Hematopoietic multipotent progenitor cell (in vitro differentiated cells): ENCODE results near the gene ATP6V1E1. TPM values are rescaled to one million over a fixed set of nuclear protein-coding genes. Genes with fewer than 3 reads are reported as not detected.

Experiments used
- DNase-seq, 3 donors: peaks; one replicate each; pipeline ENCODE4 v3.0.0-alpha.2; 2011 to 2015; ENCODE audit warnings: low read depth in 2 of 3, low spot score in 2 of 3
- total RNA-seq: library from RNA; depleted of rRNA; stranded (reverse); fragments of >200 nt; gene quantifications from one replicate; pipeline ENCODE4 v1.2.3, GENCODE V29; 2012

The ATP6V1E1 gene
- total RNA-seq, 1 donor, result 31.2 TPM

GRCh38 chr22:17634696-17635095, 6.1 kb upstream of the ATP6V1E1 start:
- no peak for DNase-seq

- no peak for DNase-seq
Observed at GRCh38 chr22:17633998-17634323, 5.4 kb upstream of the ATP6V1E1 start.

GRCh38 chr22:17633217-17633997, 4.9 kb upstream of the ATP6V1E1 start:
- DNase-seq, result no peak

GRCh38 chr22:17631076-17631565, 2.6 kb upstream of the ATP6V1E1 start:
- no peak for DNase-seq

DNA sequence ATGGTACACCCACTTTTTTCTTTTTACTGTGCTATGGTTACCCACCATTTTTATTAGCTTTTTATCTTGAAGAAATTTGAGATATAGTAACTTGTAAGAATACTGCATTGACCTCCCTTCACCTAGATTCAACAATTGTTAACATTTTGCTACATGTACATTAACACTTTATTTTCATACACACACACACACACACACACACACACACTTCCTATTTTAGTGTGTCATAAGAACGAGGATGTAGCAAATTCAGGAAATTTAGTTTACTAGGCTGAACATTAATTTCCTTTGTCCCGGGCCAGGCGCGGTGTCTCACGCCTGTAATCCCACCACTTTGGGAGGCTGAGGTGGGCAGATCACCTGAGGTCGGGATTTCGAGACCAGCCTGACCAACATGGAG, 1.1 kb upstream of the ATP6V1E1 start:
- peak in 2 of 3 donors; percentile 13 to 18 for DNase-seq

DNA sequence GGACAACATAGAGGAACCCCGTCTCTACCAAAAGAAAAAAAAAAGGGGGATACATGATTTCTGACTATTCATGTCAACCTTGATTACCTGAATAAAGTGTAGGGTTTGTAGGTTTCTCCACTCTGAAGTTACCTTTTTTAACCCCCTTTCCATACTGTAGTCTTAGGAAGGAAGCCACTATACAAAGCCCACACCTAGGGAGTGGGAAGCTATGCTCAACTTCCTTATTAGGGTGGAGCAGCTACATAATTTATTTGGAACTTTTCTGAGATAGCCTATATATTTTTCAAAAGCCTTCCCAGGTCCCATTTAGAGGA, 582 bp upstream of the ATP6V1E1 start:
- DNase-seq, result no peak

DNA sequence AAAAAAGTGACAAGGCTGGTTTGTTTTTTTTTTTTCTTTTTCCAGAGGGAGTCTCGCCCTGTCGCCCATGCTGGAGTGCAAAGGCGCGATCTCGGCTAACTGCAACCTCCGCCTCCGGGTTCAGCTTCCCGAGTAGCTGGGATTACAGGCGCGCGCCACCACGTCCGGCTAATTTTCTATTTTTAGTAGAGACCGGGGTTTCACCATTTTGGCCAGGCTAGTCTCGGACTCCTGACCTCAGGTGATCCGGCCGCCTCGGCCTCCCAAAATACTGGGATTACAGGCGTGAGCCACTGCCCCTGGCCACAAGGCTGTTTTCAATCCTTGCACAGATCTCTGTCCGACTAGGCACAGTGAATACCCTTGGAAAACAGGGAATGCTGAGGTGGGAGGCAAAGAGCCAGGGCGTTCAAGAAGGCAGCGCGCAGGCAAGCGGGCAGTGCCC, 566 bp downstream of the ATP6V1E1 start:
- DNase-seq, result no peak

DNA sequence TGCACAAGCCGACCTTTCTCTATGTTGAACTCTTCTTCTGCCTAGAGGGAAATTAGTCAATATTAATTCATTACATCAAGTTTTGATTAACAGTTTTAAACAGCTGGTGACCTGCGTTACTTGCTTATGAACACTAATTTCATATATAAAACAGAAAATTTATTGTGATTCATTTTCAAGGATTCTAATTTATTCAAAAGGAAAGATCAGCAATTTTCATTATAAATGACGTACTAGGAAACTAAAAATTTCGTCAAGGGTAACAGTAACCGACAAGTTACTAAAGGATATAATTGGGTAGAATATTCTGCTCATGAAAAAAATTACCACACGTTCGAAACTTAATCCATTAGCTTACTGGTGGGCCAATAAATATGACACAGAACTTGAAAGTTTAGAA, 15.3 kb downstream of the ATP6V1E1 start:
- no peak for DNase-seq

GRCh38 chr22:17612057-17612456, 16.5 kb downstream of the ATP6V1E1 start:
- no peak for DNase-seq

GRCh38 chr22:17607891-17608521, 20.5 kb downstream of the ATP6V1E1 start:
- DNase-seq, result no peak

- DNase-seq, result peak in 2 of 3 donors; percentile 9 to 11
Observed at GRCh38 chr22:17606496-17606895, 22.1 kb downstream of the ATP6V1E1 start.

DNA sequence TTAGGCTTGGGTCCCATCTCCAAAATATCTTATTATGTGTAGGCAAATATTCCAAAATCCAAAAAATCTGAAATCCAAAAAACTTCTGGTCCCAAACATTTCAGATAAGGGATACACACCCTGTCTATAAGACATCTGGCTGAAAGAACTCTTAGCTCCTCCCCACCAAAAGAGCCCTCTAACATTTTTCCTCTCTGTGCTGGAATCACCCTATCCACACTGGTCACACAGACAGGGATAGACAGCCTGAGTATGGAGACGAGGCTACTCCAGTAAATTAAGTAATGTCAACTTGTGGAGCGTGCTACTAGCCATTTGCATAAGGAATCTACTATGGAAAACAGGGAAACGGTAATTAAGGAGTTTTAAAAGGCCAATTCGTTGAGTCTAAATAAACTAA, 24.9 kb downstream of the ATP6V1E1 start:
- DNase-seq, result no peak

DNA sequence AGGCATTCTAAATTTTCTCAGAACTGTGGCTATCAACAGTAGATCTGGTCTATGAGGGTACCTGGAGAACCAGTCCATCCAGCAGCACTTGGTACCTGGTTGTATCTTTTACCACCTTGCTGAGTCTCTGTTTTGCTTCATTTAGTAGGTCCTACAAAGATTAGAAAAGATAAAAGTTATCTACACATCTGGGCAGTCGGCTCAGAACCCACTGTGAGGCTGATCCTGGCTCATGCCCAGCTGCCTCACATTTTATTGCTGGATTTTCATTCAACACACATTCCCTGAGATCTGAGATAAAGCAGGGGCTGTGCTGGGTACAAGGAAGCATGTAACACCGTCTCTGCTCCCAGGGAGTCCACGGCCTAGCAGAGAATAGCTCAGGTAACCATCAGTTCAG, 27.5 kb downstream of the ATP6V1E1 start:
- DNase-seq, result no peak

DNA sequence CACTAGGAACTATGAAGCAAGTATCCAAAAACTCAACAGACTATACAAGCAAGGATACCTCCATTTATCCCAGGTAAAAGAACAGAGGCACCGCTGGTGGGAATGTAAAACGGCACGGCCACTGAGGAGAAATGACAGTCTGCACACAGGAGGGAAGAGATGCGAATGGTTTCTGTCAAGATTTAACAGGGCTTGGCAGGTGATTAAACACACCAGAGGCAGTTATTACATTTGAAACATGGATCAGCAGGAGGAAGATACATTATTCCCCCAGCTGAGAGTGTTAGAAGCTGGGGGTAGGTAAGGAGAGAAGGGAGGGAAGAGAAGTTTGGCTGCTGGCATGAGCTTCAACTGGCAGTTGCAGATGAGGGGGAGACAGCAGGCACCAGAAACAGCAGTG, 30.2 kb downstream of the ATP6V1E1 start:
- DNase-seq, result no peak

GRCh38 chr22:17597217-17597616, 31.3 kb downstream of the ATP6V1E1 start:
- DNase-seq, result no peak

DNA sequence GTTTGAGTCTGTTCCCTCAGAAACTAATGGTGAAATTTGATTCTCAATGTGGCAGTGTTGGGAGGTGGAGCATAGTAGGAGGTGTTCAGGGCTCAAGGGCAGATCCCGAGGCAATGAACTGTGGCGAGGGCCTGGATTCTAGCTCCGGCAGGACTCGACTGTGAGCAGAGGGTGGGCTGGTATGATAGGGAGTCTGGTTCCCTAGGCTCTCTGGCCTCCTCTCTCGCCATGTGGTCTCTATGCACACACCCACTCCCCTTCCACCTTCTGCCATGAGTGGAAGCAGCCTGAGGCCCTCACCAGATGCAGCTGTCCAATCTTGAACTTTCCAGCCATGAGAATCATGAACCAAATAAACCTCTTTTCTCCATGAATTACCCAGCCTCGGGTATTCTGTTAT, 32.3 kb downstream of the ATP6V1E1 start:
- no peak for DNase-seq

- DNase-seq, result no peak
Observed at GRCh38 chr22:17592201-17592600, 36.3 kb downstream of the ATP6V1E1 start.

- no peak for DNase-seq
Observed at GRCh38 chr22:17590586-17590985, 38.0 kb downstream of the ATP6V1E1 start.

DNA sequence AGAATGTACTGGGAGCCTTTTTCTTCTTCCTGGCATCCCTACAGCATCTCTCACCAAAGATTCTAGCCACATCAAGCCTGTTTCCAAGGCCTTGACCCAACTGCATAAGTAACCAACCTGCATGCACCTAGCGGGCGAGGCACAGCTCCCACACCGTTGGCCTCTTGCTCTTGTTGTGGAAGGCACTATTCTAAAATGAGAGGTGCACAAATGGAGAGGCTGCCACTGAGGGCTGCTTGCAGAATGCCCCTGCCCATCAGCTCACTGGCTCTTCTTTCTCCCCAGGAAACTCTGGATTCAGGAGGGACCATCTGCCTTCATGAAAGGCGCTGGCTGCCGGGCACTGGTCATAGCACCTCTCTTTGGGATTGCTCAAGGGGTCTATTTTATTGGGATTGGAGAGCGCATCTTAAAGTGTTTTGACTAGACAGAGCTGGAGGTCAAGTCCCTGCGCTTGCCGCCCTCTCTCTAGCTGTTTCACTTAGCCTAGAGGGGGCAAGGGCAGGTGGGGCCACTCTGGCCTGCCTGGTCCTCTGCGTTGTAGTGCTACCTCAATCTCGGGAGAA, 38.7 kb downstream of the ATP6V1E1 start:
- no peak for DNase-seq

GRCh38 chr22:17588606-17589005, 39.9 kb downstream of the ATP6V1E1 start:
- DNase-seq, result no peak

- DNase-seq, result no peak
Observed at GRCh38 chr22:17587629-17588028, 40.9 kb downstream of the ATP6V1E1 start.

GRCh38 chr22:17586831-17587440, 41.6 kb downstream of the ATP6V1E1 start:
- DNase-seq, result no peak
